Measurements from ENCODE around the gene FEM1A. TPM values are rescaled to one million over a fixed set of nuclear protein-coding genes. Genes with fewer than 3 reads are reported as not detected.
A peak's percentile ranks its signal among the peaks of the same experiment; 100 is the strongest.

The FEM1A gene
- total and polyA plus RNA-seq, 2 of the 13 experiments (the other 11 are each of a cell fraction or from before 2014, with no cell fraction given), result 3.2 to 10.8 TPM

DNA sequence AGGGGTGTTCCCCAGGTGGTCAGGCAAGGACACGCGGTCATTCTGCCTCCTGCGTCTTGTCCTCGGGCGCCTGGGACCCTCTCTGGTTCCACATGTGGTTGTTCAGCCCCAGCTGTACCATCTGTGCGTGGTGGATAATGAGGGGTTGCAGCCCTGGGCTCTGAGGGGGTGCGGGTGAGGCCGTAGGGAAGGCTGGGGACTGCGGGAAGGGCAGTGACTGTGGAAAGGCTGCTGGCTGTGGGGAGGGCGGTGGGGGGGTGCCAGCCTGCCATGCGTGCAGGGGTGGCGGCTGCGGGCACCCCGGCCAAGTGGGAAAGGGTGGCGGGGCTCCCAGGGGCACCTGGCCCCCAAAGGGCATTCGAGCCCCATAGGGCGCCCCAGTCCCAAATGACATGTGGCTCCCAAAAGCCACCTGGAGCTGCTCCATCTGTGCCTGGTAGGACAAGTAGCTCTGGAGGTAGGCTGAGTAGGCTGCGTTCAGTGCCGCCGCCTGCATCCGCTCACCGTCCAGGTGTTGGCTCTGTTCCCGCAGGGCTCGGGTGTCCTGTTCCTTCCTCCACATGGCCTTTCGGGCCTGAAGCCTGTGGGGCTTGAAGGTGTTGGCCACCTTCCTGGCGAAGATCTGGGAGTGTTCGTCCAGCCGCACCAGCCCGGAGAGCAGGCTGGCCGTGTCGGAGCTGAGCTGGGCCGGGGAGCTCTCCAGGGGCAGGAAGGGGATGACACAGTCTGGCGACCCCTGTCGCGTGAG lies 24.8 kb downstream of the FEM1A start (continued):
- TF ChIP-seq, protein P1, sequence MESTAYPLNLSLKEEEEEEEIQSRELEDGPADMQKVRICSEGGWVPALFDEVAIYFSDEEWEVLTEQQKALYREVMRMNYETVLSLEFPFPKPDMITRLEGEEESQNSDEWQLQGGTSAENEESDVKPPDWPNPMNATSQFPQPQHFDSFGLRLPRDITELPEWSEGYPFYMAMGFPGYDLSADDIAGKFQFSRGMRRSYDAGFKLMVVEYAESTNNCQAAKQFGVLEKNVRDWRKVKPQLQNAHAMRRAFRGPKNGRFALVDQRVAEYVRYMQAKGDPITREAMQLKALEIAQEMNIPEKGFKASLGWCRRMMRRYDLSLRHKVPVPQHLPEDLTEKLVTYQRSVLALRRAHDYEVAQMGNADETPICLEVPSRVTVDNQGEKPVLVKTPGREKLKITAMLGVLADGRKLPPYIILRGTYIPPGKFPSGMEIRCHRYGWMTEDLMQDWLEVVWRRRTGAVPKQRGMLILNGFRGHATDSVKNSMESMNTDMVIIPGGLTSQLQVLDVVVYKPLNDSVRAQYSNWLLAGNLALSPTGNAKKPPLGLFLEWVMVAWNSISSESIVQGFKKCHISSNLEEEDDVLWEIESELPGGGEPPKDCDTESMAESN (CRISPR knock-in tag; conservative IDR thresholded peaks at IDR 0.05), result no peak
- TF ChIP-seq NFKBIZ (CRISPR knock-in tag; IDR thresholded peaks at IDR 0.05) (no peak), ZFP37 (CRISPR knock-in tag; IDR thresholded peaks at IDR 0.05; ENCODE audit: borderline replicate concordance) (no peak), ZC3H13 (CRISPR knock-in tag; IDR thresholded peaks at IDR 0.05) (no peak), KLF15 (CRISPR knock-in tag; IDR thresholded peaks at IDR 0.05; ENCODE audit: borderline replicate concordance) (no peak), ZNF780A (CRISPR knock-in tag; IDR thresholded peaks at IDR 0.05) (no peak), AGO2 (optimal IDR thresholded peaks at IDR 0.05; ENCODE audit: low read depth, low read length) (peak; percentile 40), PHB2 (IDR thresholded peaks at IDR 0.05; ENCODE audit: partially characterized antibody) (no peak), ZNF670 (CRISPR knock-in tag; IDR thresholded peaks at IDR 0.05; ENCODE audit: borderline replicate concordance) (0 out of 2 replicates have a peak, but pooled peaks have one; percentile 29), ZNF44 (CRISPR knock-in tag; IDR thresholded peaks at IDR 0.05) (no peak), ZFP36L2 (CRISPR knock-in tag; IDR thresholded peaks at IDR 0.05) (no peak), SMAD9 (CRISPR knock-in tag; IDR thresholded peaks at IDR 0.05) (no peak)
- TF ChIP-seq, protein P2, sequence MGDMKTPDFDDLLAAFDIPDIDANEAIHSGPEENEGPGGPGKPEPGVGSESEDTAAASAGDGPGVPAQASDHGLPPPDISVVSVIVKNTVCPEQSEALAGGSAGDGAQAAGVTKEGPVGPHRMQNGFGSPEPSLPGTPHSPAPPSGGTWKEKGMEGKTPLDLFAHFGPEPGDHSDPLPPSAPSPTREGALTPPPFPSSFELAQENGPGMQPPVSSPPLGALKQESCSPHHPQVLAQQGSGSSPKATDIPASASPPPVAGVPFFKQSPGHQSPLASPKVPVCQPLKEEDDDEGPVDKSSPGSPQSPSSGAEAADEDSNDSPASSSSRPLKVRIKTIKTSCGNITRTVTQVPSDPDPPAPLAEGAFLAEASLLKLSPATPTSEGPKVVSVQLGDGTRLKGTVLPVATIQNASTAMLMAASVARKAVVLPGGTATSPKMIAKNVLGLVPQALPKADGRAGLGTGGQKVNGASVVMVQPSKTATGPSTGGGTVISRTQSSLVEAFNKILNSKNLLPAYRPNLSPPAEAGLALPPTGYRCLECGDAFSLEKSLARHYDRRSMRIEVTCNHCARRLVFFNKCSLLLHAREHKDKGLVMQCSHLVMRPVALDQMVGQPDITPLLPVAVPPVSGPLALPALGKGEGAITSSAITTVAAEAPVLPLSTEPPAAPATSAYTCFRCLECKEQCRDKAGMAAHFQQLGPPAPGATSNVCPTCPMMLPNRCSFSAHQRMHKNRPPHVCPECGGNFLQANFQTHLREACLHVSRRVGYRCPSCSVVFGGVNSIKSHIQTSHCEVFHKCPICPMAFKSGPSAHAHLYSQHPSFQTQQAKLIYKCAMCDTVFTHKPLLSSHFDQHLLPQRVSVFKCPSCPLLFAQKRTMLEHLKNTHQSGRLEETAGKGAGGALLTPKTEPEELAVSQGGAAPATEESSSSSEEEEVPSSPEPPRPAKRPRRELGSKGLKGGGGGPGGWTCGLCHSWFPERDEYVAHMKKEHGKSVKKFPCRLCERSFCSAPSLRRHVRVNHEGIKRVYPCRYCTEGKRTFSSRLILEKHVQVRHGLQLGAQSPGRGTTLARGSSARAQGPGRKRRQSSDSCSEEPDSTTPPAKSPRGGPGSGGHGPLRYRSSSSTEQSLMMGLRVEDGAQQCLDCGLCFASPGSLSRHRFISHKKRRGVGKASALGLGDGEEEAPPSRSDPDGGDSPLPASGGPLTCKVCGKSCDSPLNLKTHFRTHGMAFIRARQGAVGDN (CRISPR knock-in tag; IDR thresholded peaks at IDR 0.05), result 0 out of 2 replicates have a peak, but pooled peaks have one; percentile 3
- TF ChIP-seq, protein P3, sequence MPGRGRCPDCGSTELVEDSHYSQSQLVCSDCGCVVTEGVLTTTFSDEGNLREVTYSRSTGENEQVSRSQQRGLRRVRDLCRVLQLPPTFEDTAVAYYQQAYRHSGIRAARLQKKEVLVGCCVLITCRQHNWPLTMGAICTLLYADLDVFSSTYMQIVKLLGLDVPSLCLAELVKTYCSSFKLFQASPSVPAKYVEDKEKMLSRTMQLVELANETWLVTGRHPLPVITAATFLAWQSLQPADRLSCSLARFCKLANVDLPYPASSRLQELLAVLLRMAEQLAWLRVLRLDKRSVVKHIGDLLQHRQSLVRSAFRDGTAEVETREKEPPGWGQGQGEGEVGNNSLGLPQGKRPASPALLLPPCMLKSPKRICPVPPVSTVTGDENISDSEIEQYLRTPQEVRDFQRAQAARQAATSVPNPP (CRISPR knock-in tag; IDR thresholded peaks at IDR 0.05), result no peak
- TF ChIP-seq, protein P4, sequence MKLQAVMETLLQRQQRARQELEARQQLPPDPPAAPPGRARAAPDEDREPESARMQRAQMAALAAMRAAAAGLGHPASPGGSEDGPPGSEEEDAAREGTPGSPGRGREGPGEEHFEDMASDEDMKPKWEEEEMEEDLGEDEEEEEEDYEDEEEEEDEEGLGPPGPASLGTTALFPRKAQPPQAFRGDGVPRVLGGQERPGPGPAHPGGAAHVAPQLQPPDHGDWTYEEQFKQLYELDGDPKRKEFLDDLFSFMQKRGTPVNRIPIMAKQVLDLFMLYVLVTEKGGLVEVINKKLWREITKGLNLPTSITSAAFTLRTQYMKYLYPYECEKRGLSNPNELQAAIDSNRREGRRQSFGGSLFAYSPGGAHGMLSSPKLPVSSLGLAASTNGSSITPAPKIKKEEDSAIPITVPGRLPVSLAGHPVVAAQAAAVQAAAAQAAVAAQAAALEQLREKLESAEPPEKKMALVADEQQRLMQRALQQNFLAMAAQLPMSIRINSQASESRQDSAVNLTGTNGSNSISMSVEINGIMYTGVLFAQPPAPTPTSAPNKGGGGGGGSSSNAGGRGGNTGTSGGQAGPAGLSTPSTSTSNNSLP (IDR thresholded peaks at IDR 0.05; ENCODE audit: low read depth, low read length), result no peak
- TF ChIP-seq, protein P5, sequence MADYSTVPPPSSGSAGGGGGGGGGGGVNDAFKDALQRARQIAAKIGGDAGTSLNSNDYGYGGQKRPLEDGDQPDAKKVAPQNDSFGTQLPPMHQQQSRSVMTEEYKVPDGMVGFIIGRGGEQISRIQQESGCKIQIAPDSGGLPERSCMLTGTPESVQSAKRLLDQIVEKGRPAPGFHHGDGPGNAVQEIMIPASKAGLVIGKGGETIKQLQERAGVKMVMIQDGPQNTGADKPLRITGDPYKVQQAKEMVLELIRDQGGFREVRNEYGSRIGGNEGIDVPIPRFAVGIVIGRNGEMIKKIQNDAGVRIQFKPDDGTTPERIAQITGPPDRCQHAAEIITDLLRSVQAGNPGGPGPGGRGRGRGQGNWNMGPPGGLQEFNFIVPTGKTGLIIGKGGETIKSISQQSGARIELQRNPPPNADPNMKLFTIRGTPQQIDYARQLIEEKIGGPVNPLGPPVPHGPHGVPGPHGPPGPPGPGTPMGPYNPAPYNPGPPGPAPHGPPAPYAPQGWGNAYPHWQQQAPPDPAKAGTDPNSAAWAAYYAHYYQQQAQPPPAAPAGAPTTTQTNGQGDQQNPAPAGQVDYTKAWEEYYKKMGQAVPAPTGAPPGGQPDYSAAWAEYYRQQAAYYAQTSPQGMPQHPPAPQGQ (CRISPR knock-in tag; IDR thresholded peaks at IDR 0.05; ENCODE audit: borderline replicate concordance), result no peak
- TF ChIP-seq, protein P6, sequence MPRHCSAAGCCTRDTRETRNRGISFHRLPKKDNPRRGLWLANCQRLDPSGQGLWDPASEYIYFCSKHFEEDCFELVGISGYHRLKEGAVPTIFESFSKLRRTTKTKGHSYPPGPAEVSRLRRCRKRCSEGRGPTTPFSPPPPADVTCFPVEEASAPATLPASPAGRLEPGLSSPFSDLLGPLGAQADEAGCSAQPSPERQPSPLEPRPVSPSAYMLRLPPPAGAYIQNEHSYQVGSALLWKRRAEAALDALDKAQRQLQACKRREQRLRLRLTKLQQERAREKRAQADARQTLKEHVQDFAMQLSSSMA (CRISPR knock-in tag; IDR thresholded peaks at IDR 0.05), result no peak
